Measurements from ENCODE around the gene TMEM126B. TPM values are rescaled to one million over a fixed set of nuclear protein-coding genes. Genes with fewer than 3 reads are reported as not detected.
"Not testable (repeated sequence)": the region's sequence is repeated elsewhere in the genome, so short reads cannot be mapped to it uniquely, and the experiment has no call there.

The TMEM126B gene
- total RNA-seq, 3 donors from 2014 or later, result 35.3 to 44.1 (median 38.7) TPM

- DNase-seq, result no peak
- Histone ChIP-seq H3K4me1 (ENCODE audit: low read depth) (peaks cover 11% of the 10 kb centered on the region), H3K4me3 (no peak overlapping the region), H3K36me3 (ENCODE audit: low read depth) (no peaks in the 10 kb centered on the region), H3K9me3 (no peaks in the 10 kb centered on the region)
- intact Hi-C loops (cut with DNase I, micrococcal nuclease), result no loop called here
- no peak for TF ChIP-seq CTCF (IDR thresholded peaks at IDR 0.05)
- ATAC-seq, result no peak
Measured at GRCh38 chr11:85652786-85653447, 24.5 kb downstream of the TMEM126B start.

- not testable (repeated sequence) for H3K36me3 ChIP-seq (ENCODE audit: low read depth)
Measured at GRCh38 chr11:85654343-85654742, 25.9 kb downstream of the TMEM126B start.

GRCh38 chr11:85656777-85657176, 28.4 kb downstream of the TMEM126B start:
- Histone ChIP-seq H3K4me1 (ENCODE audit: low read depth) (peaks cover 25% of the 10 kb centered on the region), H3K36me3 (ENCODE audit: low read depth) (no peaks in the 10 kb centered on the region), H3K9me3 (no peaks in the 10 kb centered on the region), H3K4me3 (no peak overlapping the region)
- DNase-seq (no peak), ATAC-seq (no peak)
- TF ChIP-seq CTCF (IDR thresholded peaks at IDR 0.05), result no peak
- intact Hi-C loops (cut with DNase I, micrococcal nuclease), result no loop called here

More at GRCh38 chr11:85654343-85654742, 25.9 kb downstream of the TMEM126B start:
- DNase-seq; intact Hi-C loops (cut with DNase I, micrococcal nuclease); H3K9me3 ChIP-seq; H3K4me3 ChIP-seq; H3K4me1 ChIP-seq (ENCODE audit: low read depth); ATAC-seq: not testable (repeated sequence)

- TF ChIP-seq CTCF (IDR thresholded peaks at IDR 0.05), result no peak
- ATAC-seq (no peak), DNase-seq (no peak)
- intact Hi-C loops (cut with DNase I, micrococcal nuclease), result no loop called here
- Histone ChIP-seq H3K9me3 (no peaks in the 10 kb centered on the region), H3K4me1 (ENCODE audit: low read depth) (peaks cover 33% of the 10 kb centered on the region), H3K4me3 (no peak overlapping the region), H3K36me3 (ENCODE audit: low read depth) (no peaks in the 10 kb centered on the region)
Measured at GRCh38 chr11:85658180-85658579, 29.8 kb downstream of the TMEM126B start.

GRCh38 chr11:85661972-85662664, 33.7 kb downstream of the TMEM126B start:
- peaks cover 42% of the 10 kb centered on the region for H3K4me1 ChIP-seq (ENCODE audit: low read depth)
- H3K9me3 ChIP-seq, result no peaks in the 10 kb centered on the region
- ATAC-seq, result no peak
- H3K36me3 ChIP-seq (ENCODE audit: low read depth), result no peaks in the 10 kb centered on the region
- DNase-seq, result no peak
- no peak overlapping the region for H3K4me3 ChIP-seq
- intact Hi-C loops (cut with DNase I, micrococcal nuclease), result no loop called here
- TF ChIP-seq CTCF (IDR thresholded peaks at IDR 0.05), result no peak

GRCh38 chr11:85663080-85663752, 34.8 kb downstream of the TMEM126B start:
- peak overlapping the region; percentile 56 for H3K4me3 ChIP-seq
- intact Hi-C loops (cut with DNase I, micrococcal nuclease), result no loop called here
- no peaks in the 10 kb centered on the region for H3K9me3 ChIP-seq
- H3K36me3 ChIP-seq (ENCODE audit: low read depth), result no peaks in the 10 kb centered on the region
- DNase-seq (no peak), ATAC-seq (no peak)
- TF ChIP-seq CTCF (IDR thresholded peaks at IDR 0.05), result no peak
- H3K4me1 ChIP-seq (ENCODE audit: low read depth), result peaks cover 42% of the 10 kb centered on the region
